MCF 10A (cell line): ENCODE data around the gene UBR4. TPM values are rescaled to one million over a fixed set of nuclear protein-coding genes. Genes with fewer than 3 reads are reported as not detected.

Experiments
- BruUV-seq: library from RNA; stranded (reverse); fragments of 400-500 nt; replicated peaks from 2 replicates; lab custom pipeline; 2021; lab: Mats Ljungman, UMichigan
- CTCF ChIA-PET: fragments of 300-600 bp; sonication (Branson Sonifier 250); formaldehyde crosslinking; extraction: SDS; loops from one replicate; lab custom pipeline; 2021; ENCODE audit warnings: antibody characterized with exemption, inconsistent platforms; lab: Yijun Ruan, JAX
- POLR2A ChIA-PET: fragments of 300-600, 350-650 bp; sonication (Branson Sonifier 250); formaldehyde crosslinking; extraction: SDS; loops from one replicate; lab custom pipeline; 2020; ENCODE audit warnings: antibody characterized with exemption, inconsistent platforms; lab: Yijun Ruan, JAX
- DNase-seq: peaks from one replicate; pipeline ENCODE4 v3.0.0-alpha.2; 2018; ENCODE audit not compliant: unreplicated experiment
- H3K27ac Mint-ChIP-seq: one replicate; pipeline ENCODE4 v1.8.0; 2022; ENCODE audit warnings: mild to moderate bottlenecking, low read depth, mixed read lengths; ENCODE audit not compliant: unreplicated experiment
- H3K27me3 Mint-ChIP-seq: one replicate; pipeline ENCODE4 v1.8.0; 2022; ENCODE audit warnings: mixed read lengths; ENCODE audit not compliant: insufficient read depth, unreplicated experiment
- H3K36me3 Mint-ChIP-seq: one replicate; pipeline ENCODE4 v1.8.0; 2022; ENCODE audit warnings: mild to moderate bottlenecking, moderate library complexity, mixed read lengths; ENCODE audit not compliant: insufficient read depth, unreplicated experiment
- H3K4me1 Mint-ChIP-seq: one replicate; pipeline ENCODE4 v1.8.0; 2022; ENCODE audit warnings: mixed read lengths; ENCODE audit not compliant: insufficient read depth, unreplicated experiment
- H3K4me3 Mint-ChIP-seq: one replicate; pipeline ENCODE4 v1.8.0; 2022; ENCODE audit warnings: mild to moderate bottlenecking, moderate library complexity, mixed read lengths; ENCODE audit not compliant: unreplicated experiment
- H3K9me3 Mint-ChIP-seq: one replicate; pipeline ENCODE4 v1.8.0; 2022; ENCODE audit warnings: mixed read lengths; ENCODE audit not compliant: unreplicated experiment
- intact Hi-C: fragments of 100-400 bp; cut with micrococcal nuclease; formaldehyde crosslinking; loops from 2 replicates; pipeline ENCODE4 v1.14.1; 2022
- total RNA-seq: library from RNA; stranded (reverse); gene quantifications from 2 replicates; pipeline ENCODE4 v1.2.3, GENCODE V29; 2022
- TF ChIP-seq, protein P1 (sequence below): fragments of 200-600 bp; IDR thresholded peaks from one replicate; pipeline ENCODE4 v1.8.0; 2022; ENCODE audit warnings: antibody characterized with exemption, mild to moderate bottlenecking; ENCODE audit not compliant: unreplicated experiment

Gene UBR4
- total RNA-seq, 1 experiment from 2014 or later = 154 TPM

DNA sequence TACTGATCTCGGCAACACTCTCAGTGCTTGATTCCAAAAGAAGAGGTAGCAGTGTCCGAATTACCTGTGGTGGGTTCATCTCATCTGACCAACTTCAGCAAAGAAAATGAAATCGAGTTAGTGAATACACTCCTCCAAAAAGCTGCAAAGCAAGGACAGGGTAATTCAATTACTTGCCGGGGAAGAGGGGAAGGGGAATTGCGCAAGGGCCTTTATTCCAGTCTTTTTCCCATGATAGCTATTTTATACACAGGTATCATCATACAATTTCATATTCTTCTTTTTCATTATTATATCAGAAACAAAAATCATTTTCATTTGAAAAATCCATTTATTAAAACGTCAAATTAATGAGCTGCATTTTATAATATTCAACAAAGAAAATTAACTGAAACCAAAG lies 42.9 kb downstream of the UBR4 start:
- no peak overlapping the region for H3K4me3 Mint-ChIP-seq
- ChIA-PET CTCF (interaction anchor here (0.6 to 1.1 kb wide), 3 partner anchors 11 to 82 kb away, joined by 3 to 5 read pairs (median 3); no protein-coding TSS in a partner anchor), POLR2A (interaction anchor here (0.7 kb wide), 1 partner anchor 33 kb away, joined by 3 read pairs; no protein-coding TSS in a partner anchor)
- H3K27ac Mint-ChIP-seq = no peak overlapping the region
- intact Hi-C loops = no loop called here
- TF ChIP-seq, protein P1, sequence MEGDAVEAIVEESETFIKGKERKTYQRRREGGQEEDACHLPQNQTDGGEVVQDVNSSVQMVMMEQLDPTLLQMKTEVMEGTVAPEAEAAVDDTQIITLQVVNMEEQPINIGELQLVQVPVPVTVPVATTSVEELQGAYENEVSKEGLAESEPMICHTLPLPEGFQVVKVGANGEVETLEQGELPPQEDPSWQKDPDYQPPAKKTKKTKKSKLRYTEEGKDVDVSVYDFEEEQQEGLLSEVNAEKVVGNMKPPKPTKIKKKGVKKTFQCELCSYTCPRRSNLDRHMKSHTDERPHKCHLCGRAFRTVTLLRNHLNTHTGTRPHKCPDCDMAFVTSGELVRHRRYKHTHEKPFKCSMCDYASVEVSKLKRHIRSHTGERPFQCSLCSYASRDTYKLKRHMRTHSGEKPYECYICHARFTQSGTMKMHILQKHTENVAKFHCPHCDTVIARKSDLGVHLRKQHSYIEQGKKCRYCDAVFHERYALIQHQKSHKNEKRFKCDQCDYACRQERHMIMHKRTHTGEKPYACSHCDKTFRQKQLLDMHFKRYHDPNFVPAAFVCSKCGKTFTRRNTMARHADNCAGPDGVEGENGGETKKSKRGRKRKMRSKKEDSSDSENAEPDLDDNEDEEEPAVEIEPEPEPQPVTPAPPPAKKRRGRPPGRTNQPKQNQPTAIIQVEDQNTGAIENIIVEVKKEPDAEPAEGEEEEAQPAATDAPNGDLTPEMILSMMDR = no peak
- H3K27me3 Mint-ChIP-seq = no peaks in the 10 kb centered on the region
- DNase-seq = no peak
- H3K4me1 Mint-ChIP-seq = no peaks in the 10 kb centered on the region
- H3K9me3 Mint-ChIP-seq = no peaks in the 10 kb centered on the region
- BruUV-seq = no TSS peak
- peaks cover 97% of the 10 kb centered on the region for H3K36me3 Mint-ChIP-seq

DNA sequence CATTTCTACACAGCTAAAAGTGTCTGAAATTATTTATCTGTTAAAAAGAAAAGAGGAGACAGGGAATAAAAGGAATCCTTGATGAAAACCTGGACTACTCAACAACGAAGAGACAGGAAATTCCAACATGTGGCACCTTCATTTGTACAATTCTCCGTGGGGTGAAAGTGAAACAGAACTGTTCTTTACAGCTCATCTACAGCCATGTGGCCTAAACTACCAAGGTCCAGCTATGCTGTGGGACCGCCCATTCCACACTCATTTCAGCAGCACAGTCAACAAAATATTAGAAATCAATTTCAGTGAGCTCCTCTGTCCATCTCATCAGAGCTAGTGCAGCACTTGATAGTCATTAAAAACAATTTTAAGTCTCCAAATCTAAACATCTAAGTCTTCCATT lies 44.0 kb downstream of the UBR4 start:
- Mint-ChIP-seq H3K9me3 (no peaks in the 10 kb centered on the region), H3K27ac (no peak overlapping the region), H3K36me3 (peaks cover 97% of the 10 kb centered on the region), H3K27me3 (no peaks in the 10 kb centered on the region), H3K4me3 (no peak overlapping the region), H3K4me1 (no peaks in the 10 kb centered on the region)
- intact Hi-C loops = no loop called here
- no peak for DNase-seq
- POLR2A ChIA-PET = no interaction called here
- TF ChIP-seq, protein P1 = no peak
- no TSS peak for BruUV-seq
- CTCF ChIA-PET = interaction anchor here (0.8 to 1.1 kb wide), 5 partner anchors 12 to 70 kb away, joined by 3 to 4 read pairs (median 3); no protein-coding TSS in a partner anchor

DNA sequence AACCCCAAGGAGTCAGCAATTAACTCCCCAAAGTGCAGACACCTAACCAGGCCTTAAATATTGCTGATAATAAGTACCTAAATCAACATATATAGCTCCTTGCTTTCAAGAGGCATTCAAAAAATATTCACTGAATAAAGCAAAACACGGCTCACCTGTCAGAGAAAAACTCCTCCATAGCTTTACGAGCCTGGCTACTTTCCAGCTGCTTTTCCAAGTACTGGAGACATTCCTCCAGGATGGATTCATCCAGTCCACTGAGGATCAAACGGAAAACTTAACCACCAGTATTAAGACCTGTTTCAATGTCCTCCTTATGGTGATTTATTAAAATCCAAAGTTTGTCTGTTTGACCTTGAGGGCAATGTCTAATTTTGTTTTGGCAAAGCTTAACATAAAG lies 44.6 kb downstream of the UBR4 start:
- H3K27me3 Mint-ChIP-seq = no peaks in the 10 kb centered on the region
- no peak for DNase-seq
- H3K9me3 Mint-ChIP-seq = no peaks in the 10 kb centered on the region
- H3K36me3 Mint-ChIP-seq = peaks cover 98% of the 10 kb centered on the region
- H3K4me1 Mint-ChIP-seq = no peaks in the 10 kb centered on the region
- ChIA-PET POLR2A (no interaction called here), CTCF (interaction anchor here (0.8 to 1.1 kb wide), 3 partner anchors 24 to 70 kb away, joined by 3 to 4 read pairs (median 3); no protein-coding TSS in a partner anchor)
- TF ChIP-seq, protein P1 = no peak
- no peak overlapping the region for H3K4me3 Mint-ChIP-seq
- intact Hi-C loops = no loop called here
- no TSS peak for BruUV-seq
- H3K27ac Mint-ChIP-seq = no peak overlapping the region

DNA sequence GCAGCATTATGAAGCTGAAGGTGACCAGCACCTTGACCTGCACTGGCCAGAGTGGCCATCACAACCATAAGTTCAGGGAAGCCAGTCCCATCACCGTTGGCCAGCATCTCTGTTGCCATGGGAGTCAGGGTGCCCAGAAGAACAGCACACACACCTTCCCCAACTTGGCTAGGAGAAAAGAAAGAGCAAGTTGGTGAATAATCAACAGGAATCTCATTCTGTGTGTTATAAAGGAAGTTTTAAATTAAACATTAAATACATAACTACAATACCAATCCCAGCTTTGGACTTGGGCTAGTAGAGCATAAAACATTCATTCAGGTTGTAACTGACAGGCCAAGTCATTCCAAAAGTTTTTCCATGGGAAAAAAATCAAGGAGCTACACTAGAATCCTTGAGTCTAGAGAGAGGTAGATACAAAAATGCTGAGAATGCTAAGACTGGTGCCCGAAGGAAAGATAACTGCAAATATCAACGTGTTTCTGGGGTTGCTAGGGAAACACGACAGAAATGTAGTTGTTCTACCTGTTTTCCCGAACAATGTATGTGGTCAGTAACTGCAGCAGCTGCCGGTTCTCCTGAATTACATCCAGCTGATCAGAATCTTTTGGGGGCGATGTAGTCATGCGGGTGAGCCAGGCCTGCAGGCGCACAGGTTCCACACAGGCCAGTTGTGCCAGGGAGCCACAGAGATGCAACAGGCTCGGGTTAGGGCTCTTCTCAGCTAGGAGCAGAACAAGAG lies 45.6 kb downstream of the UBR4 start:
- TF ChIP-seq, protein P1 = no peak
- H3K27me3 Mint-ChIP-seq = no peaks in the 10 kb centered on the region
- H3K4me1 Mint-ChIP-seq = no peaks in the 10 kb centered on the region
- peaks cover 98% of the 10 kb centered on the region for H3K36me3 Mint-ChIP-seq
- no peak overlapping the region for H3K27ac Mint-ChIP-seq
- POLR2A ChIA-PET = interaction anchor here (0.6 to 1.3 kb wide), 2 partner anchors 14 to 34 kb away, joined by 3 to 4 read pairs; no protein-coding TSS in a partner anchor
- H3K9me3 Mint-ChIP-seq = no peaks in the 10 kb centered on the region
- intact Hi-C loops = no loop called here
- CTCF ChIA-PET = interaction anchor here (0.7 to 1.1 kb wide), 2 partner anchors 15 to 496 kb away, joined by 3 read pairs; no protein-coding TSS in a partner anchor
- no peak for DNase-seq
- no TSS peak for BruUV-seq
- no peak overlapping the region for H3K4me3 Mint-ChIP-seq
